GM12801 (cell line): ENCODE measurements around the gene BMF.

ENCODE experiments used
- TF ChIP-seq, protein P1 (sequence below): IDR thresholded peaks from one replicate; pipeline ENCODE4 v1.5.1; 2011; ENCODE audit warnings: control low read depth; ENCODE audit not compliant: insufficient read length; ENCODE audit errors: extremely low read depth

The BMF gene

DNA sequence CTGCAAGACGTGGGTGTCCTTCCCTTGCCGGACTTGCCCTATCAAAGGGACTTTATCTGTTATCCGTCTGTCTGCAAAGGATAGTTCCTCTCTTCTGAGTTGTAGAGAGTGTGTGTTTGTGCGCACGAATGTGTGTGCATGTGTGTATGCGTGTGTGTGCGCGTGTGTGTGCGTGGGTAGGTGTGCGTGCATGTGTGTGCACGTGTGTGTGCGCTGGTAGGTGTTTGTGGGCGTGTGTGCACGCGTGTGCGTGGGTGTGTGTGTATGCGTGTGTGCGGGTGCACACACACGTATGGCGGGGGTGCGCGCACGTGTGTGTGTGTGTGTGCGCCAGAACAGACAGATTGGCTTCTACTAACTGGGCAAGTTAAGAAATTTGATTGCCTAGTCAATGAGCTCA, 4.1 kb upstream of the BMF start:
- TF ChIP-seq, protein P1, sequence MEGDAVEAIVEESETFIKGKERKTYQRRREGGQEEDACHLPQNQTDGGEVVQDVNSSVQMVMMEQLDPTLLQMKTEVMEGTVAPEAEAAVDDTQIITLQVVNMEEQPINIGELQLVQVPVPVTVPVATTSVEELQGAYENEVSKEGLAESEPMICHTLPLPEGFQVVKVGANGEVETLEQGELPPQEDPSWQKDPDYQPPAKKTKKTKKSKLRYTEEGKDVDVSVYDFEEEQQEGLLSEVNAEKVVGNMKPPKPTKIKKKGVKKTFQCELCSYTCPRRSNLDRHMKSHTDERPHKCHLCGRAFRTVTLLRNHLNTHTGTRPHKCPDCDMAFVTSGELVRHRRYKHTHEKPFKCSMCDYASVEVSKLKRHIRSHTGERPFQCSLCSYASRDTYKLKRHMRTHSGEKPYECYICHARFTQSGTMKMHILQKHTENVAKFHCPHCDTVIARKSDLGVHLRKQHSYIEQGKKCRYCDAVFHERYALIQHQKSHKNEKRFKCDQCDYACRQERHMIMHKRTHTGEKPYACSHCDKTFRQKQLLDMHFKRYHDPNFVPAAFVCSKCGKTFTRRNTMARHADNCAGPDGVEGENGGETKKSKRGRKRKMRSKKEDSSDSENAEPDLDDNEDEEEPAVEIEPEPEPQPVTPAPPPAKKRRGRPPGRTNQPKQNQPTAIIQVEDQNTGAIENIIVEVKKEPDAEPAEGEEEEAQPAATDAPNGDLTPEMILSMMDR: no peak

DNA sequence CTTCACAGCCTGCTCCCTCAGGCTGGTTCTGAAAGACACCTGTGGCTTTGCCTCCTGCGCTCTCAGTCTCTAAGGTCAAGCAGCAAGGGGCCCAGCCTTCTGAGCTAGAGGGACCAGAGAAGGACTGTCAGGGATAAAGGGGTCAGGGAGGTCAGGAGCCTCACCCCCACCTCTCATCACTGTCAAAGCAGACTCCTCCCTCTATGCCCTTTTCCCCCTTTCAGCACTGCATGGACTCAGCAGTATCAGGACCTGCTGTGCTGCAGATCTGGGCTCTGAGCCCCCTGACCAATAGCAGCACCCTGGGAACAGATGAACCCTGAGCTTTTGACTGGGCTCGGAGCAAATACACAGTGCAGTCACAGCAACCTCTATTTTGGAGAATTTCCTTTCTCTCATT, 3.2 kb upstream of the BMF start:
- TF ChIP-seq, protein P1: no peak

DNA sequence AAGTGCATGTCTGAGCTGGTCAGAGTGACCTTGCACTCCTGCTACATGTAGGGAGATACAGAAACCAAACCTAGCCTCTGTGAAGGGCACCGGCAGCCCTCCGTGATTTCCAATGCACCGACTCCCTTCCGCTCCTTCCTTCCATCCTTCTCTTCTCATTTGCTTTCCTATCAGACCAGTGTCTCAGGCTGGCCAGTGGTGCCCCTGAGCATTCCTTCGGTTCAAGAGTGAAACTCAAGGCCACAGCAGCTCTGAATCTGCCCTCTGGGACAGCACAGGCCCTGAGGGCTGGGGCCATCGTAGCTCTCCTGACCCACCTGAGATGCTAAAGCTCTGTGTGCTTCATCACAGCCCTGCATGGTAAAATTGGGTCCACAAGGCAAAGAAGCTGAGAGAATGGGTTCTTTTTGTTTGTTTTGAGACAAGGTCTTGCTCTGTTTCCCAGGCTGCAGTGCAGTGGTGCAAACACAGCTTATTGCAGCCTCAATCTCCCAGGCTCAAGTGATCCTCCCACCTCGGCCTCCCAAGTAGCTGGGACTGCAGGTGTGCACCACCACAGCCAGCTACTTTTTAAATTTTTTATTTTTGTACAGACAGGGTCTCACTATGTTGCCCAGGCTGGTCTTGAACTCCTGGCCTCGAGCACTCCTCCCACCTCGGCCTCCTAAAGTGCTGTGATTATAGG, 2.3 kb upstream of the BMF start:
- TF ChIP-seq, protein P1: no peak

DNA sequence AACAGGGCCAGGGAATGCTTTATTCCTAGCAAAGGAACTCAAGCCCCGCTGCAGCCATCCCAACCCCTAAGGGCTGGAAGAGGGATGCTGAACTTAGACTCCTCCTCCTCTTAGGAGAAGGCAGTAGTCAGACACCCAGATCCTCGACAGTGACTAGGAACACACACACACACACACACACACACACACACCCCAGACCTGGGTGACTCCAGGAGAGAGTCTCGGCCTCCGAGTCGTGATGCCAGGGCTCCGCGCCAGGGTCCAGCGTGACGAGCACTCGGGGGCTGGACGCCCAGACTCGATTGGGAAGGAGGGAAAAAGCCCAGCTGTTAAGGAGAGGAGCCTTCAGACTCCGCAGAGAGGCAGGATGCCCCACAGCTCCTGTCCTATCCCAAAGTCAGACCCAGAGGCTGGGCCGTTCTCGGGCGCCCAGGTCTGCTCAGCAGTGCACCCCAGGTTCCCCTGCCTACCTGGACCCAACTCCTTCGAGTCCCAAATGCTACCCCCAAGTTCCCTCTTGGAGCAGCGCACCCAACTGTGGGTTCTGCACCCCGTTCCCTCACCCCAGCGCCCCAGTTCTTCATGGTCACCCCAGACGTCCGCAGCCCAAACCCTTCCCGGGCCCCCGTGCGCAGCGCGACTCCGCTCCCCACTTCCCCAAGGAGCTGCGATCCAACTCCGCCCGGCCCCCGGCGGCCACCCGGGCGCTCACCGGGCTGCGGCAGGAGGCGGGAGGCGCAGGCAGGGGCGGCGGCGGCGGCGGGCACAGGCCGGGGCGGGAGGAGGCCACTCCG, 421 bp downstream of the BMF start:
- TF ChIP-seq, protein P1: no peak

DNA sequence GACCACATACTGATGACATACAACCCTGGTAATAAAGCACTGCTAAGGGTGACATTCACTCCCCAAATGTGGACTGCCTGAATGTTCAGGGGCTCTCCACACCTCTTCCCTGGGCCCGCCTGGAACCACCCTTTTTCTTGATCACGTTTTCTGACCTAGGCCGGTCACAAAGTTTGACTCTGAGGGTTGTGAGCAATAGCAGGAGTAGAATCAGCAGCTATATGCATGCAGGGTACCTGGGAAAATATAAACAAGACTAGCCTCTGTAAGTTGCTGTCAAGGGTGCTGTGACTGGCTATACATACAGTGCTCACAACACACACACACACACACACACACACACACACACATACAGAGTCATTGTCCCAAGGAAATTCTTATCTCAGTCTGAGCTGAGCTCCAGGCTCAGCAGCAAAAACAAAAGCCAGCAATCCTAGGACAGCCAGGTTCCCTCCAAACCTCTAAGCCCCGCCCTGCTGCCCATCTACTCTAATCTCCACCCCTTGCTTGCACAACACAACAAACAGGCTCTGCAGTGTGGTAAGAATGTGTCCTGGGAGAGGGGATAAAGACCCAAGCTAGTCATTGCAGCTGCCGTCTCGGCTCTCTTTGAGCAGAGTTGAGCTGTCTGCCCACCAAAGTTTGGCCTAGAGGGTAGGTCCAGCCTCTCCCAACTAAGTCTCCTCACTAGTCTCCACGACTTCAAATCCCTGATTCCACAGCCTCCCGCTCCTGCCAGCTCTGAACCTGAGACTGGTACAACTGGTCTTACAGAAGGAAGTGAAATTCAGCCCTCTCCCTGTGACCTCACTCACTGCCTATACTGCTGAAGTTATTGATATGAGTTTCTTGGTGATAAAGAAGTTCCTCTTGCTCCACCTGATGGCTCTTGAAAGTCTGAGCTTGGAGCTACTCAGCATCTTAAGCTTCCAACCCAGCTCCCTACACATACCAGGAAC, 2.2 kb downstream of the BMF start:
- TF ChIP-seq, protein P1: no peak

DNA sequence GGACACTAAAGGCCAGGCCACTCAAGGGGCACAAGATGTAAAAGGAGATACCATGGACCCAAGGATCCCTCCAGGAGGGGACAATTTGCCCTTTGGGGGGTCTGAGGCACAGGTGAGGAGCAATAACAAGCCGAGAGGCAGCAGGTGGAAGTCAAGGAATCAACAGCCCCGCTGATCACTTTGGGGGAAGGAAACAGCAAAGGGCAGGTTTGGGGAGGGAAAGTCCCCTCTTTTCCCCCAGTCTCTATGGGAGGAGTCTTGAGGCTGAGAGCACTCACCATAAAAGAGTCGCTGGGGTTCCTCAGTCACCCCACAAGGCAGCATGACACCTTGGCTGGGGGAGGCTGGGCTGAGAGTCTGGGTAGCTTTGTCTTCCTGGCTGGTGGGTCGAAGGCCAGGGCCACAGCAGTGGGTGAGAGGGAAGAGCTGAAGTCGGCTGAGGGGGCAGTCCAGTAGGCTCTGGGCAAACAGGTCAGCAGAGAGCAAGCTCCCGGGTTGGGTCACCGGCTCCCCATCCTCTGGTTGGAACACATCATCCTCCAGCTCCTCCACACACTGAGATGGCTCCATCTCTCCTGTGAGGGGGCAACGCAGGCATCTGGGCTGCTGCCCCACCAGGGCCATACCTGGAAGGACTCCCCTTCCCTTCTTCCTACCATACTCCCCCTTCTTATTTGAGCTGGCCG, 3.0 kb downstream of the BMF start:
- TF ChIP-seq, protein P1: no peak
